Neural crest cell (in vitro differentiated cells): ENCODE data around the gene PPIP5K2. TPM values are rescaled to one million over a fixed set of nuclear protein-coding genes. Genes with fewer than 3 reads are reported as not detected.

Source experiments
- DNase-seq: peaks from one replicate; pipeline ENCODE4 v3.0.0; 2021; ENCODE audit warnings: low read depth, mixed read lengths, low spot score
- H3K27ac Mint-ChIP-seq: one replicate; pipeline ENCODE4 v1.8.0; 2021; ENCODE audit warnings: mild to moderate bottlenecking, mixed read lengths; ENCODE audit not compliant: unreplicated experiment
- H3K27me3 Mint-ChIP-seq: 2 replicates; pipeline ENCODE4 v1.8.0; 2021; ENCODE audit warnings: low read depth, mild to moderate bottlenecking, mixed read lengths
- H3K36me3 Mint-ChIP-seq: 2 replicates; pipeline ENCODE4 v1.8.0; 2021; ENCODE audit warnings: low read depth, mild to moderate bottlenecking, mixed read lengths
- H3K4me1 Mint-ChIP-seq: 2 replicates; pipeline ENCODE4 v1.8.0; 2021; ENCODE audit warnings: mixed read lengths
- H3K4me3 Mint-ChIP-seq: one replicate; pipeline ENCODE4 v1.8.0; 2021; ENCODE audit warnings: mild to moderate bottlenecking, mixed read lengths
- H3K9me3 Mint-ChIP-seq: 2 replicates; pipeline ENCODE4 v1.8.0; 2021; ENCODE audit warnings: mixed read lengths
- CTCF ChIP-seq: fragments of 200-600 bp; sonication (generic); conservative IDR thresholded peaks from 2 replicates; pipeline ENCODE4 v1.5.0; 2021; ENCODE audit warnings: antibody characterized with exemption, mild to moderate bottlenecking
- total RNA-seq: library from RNA; stranded (reverse); gene quantifications from 2 replicates; pipeline ENCODE4 v1.2.1, GENCODE V29; 2021

The PPIP5K2 gene
- total RNA-seq, 1 donor from 2014 or later = 72.9 TPM

- no peak overlapping the region for H3K27ac Mint-ChIP-seq
- H3K9me3 Mint-ChIP-seq = peaks cover 16% of the 10 kb centered on the region
- peak; percentile 74 for TF ChIP-seq CTCF
- H3K4me1 Mint-ChIP-seq = no peaks in the 10 kb centered on the region
- no peaks in the 10 kb centered on the region for H3K27me3 Mint-ChIP-seq
- DNase-seq = no peak
- no peak overlapping the region for H3K4me3 Mint-ChIP-seq
- peaks cover 9% of the 10 kb centered on the region for H3K36me3 Mint-ChIP-seq
These were observed 112.4 kb downstream of the PPIP5K2 start for GRCh38 chr5:103232393-103232999.

GRCh38 chr5:103234239-103234975 is 114.3 kb downstream of the PPIP5K2 start:
- no peak overlapping the region for H3K4me3 Mint-ChIP-seq
- peaks cover 11% of the 10 kb centered on the region for H3K36me3 Mint-ChIP-seq
- H3K27ac Mint-ChIP-seq = no peak overlapping the region
- H3K27me3 Mint-ChIP-seq = no peaks in the 10 kb centered on the region
- H3K9me3 Mint-ChIP-seq = peaks cover 5% of the 10 kb centered on the region
- DNase-seq = no peak
- no peaks in the 10 kb centered on the region for H3K4me1 Mint-ChIP-seq
- no peak for TF ChIP-seq CTCF

GRCh38 chr5:103235891-103236290 is 115.8 kb downstream of the PPIP5K2 start:
- H3K36me3 Mint-ChIP-seq = peaks cover 11% of the 10 kb centered on the region
- no peak for DNase-seq
- H3K27me3 Mint-ChIP-seq = no peaks in the 10 kb centered on the region
- H3K27ac Mint-ChIP-seq = no peak overlapping the region
- TF ChIP-seq CTCF = no peak
- H3K4me1 Mint-ChIP-seq = no peaks in the 10 kb centered on the region
- peaks cover 5% of the 10 kb centered on the region for H3K9me3 Mint-ChIP-seq
- no peak overlapping the region for H3K4me3 Mint-ChIP-seq

GRCh38 chr5:103237778-103238177 is 117.7 kb downstream of the PPIP5K2 start:
- Mint-ChIP-seq H3K27me3 (no peaks in the 10 kb centered on the region), H3K4me1 (no peaks in the 10 kb centered on the region), H3K36me3 (peaks cover 9% of the 10 kb centered on the region), H3K4me3 (no peak overlapping the region), H3K9me3 (no peaks in the 10 kb centered on the region), H3K27ac (no peak overlapping the region)
- DNase-seq = no peak
- TF ChIP-seq CTCF = no peak

GRCh38 chr5:103243665-103244064 is 123.6 kb downstream of the PPIP5K2 start:
- Mint-ChIP-seq H3K27ac (no peak overlapping the region), H3K4me1 (peaks cover 12% of the 10 kb centered on the region), H3K27me3 (no peaks in the 10 kb centered on the region), H3K36me3 (peaks cover 2% of the 10 kb centered on the region), H3K9me3 (peaks cover 3% of the 10 kb centered on the region), H3K4me3 (no peak overlapping the region)
- no peak for DNase-seq
- TF ChIP-seq CTCF = no peak
